Esophagus mucosa (tissue), 1 donor: Measurements from ENCODE around the gene DNASE1L1. TPM values are rescaled to one million over a fixed set of nuclear protein-coding genes. Genes with fewer than 3 reads are reported as not detected.
A peak's percentile ranks its signal among the peaks of the same experiment; 100 is the strongest.

Experiments used
- ATAC-seq: fragments of 200-7000 bp; cut with Tn5 transposase; one replicate; pipeline ENCODE4 v1.9.1; 2020
- total RNA-seq: library from RNA; stranded (reverse); gene quantifications from one replicate; pipeline ENCODE4 v1.2.4, GENCODE V29; 2023
- donor health status: DM: yes; HTN: yes; CAD: no.

The DNASE1L1 gene
- total RNA-seq, 1 donor from 2014 or later, result 22.8 TPM

- ATAC-seq, result no peak
Observed at GRCh38 chrX:154380787-154381186, 28.3 kb downstream of the DNASE1L1 start.

DNA sequence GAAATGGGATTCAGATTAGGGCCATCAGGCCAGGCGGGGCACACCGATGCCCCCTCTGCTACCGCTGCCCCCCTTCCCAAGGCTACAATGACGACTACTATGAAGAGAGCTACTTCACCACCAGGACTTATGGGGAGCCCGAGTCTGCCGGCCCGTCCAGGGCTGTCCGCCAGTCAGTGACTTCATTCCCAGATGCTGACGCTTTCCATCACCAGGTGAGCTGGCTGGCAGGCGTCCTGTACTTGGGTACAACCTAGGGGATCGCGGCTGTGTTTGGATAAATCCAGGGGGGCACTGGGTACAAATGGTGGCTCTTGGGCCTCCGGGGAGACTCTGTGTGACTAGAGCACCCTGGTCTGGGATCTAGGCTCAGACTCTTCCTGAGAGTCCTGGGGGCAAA is 28.9 kb downstream of the DNASE1L1 start:
- no peak for ATAC-seq

- ATAC-seq, result no peak
Observed at GRCh38 chrX:154379569-154379951, 29.5 kb downstream of the DNASE1L1 start.

- peak; percentile 91 for ATAC-seq
Observed at GRCh38 chrX:154378799-154379568, 30.1 kb downstream of the DNASE1L1 start, which contains the start of gene EMD. TSS of gene EMD (plus strand) at chrX:154379295. CDS start at chrX:154379485, 190 bp downstream.

DNA sequence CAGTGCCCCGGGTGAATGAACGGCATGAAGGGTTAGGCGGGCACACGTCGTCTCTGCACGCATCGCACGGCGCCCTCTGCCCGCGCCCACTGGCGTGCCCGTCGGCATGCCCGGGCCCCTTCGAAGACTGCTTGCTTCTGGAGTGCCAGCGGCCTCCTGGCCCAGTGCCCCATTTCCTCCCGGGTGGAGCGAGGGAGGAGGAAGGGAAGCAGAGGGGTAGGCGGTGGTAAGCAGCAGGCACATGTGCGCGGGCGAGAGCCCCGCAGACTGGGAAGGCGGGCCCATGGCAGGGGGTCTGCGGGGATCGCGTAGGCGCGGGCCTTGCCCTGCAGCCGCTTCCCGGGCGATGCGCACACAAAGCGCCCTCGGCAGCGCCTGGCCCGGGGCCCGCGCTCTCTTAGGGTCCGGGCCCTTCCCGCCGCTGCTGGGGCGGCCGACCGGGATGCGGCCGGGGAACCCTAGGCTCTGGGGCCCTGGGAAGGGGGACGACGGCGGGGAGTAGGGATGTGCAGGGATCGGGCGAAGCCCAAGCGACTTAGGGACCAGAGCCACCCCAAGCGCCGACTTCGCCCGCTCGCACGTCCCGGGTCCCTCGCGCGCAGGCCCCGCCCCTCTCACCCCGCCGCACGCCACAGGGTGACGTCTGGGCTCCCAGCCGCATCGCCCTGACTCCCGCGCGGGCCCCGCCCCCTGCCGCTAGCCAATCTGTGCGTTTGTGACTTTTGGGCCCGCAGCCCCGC is 30.8 kb downstream of the DNASE1L1 start:
- peak; percentile 4 for ATAC-seq

DNA sequence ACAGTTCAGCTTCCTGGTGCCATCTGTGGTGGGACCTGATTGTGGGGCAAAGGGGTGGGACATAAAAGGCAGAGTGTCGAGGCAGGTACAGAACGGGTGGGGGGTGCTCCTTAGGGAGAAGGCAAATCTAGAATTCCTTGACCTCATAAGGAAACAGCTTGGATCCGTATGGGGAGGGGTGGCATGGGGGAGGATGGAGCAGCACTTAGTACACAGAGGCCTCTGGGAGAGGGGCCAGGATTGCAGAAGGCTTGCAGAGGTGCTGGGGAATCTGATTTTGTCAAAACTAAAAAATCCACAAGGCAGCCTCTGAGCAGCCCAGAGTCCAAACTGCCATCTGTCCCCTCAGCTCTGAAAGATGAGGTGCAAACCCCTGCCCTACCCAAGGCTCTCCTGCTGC is 32.3 kb downstream of the DNASE1L1 start:
- ATAC-seq, result no peak

DNA sequence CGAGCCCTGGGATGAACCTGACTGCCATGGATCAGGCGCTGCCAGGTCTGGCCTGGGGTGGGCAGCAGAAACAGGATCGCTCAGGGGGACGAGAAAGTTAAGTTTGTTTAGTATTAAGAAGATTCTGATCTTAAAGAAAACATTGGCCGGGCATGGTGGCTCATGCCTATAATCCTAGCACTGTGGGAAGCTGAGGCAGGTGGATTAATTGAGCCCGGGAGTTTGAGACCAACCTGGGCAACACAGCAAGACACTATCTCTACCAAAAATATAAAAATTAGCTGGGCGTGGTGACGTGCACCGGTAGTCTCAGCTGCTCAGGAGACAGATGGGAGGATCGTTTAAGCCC is 33.9 kb downstream of the DNASE1L1 start:
- no peak for ATAC-seq

- no peak for ATAC-seq
Observed at GRCh38 chrX:154374313-154375155, 34.5 kb downstream of the DNASE1L1 start, which contains the start of gene FLNA. TSS of gene FLNA (minus strand) at chrX:154374634. CDS start at chrX:154371245, 3,389 bp downstream.

GRCh38 chrX:154373340-154374306 is 35.4 kb downstream of the DNASE1L1 start:
- peak; percentile 3 for ATAC-seq

GRCh38 chrX:154372612-154373022 is 36.4 kb downstream of the DNASE1L1 start:
- no peak for ATAC-seq

DNA sequence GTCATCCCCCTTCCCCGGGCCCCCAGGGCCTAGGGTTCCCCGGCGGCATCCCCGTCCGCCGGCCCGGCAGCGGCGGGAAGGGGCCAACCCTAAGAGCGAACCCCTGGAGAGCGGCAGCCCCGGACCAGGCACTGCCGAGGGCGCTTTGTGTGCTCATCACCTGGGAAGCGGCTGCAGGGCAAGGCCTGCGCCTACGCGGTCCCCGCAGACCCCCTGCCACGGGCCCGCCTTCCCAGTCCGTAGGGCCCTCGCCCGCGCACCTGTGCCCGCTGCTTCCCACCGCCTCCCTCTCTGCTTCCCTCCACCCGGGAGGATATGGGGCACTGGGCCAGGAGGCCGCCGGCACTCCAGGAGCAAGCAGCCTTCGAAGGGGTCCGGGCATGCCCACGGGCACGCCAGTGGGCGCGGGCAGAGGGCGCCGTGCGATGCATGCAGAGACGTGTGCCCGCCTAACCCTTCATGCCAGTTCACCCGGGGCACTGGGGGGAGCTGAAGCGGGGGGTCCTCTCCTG is 37.2 kb downstream of the DNASE1L1 start:
- peak; percentile 0 for ATAC-seq

DNA sequence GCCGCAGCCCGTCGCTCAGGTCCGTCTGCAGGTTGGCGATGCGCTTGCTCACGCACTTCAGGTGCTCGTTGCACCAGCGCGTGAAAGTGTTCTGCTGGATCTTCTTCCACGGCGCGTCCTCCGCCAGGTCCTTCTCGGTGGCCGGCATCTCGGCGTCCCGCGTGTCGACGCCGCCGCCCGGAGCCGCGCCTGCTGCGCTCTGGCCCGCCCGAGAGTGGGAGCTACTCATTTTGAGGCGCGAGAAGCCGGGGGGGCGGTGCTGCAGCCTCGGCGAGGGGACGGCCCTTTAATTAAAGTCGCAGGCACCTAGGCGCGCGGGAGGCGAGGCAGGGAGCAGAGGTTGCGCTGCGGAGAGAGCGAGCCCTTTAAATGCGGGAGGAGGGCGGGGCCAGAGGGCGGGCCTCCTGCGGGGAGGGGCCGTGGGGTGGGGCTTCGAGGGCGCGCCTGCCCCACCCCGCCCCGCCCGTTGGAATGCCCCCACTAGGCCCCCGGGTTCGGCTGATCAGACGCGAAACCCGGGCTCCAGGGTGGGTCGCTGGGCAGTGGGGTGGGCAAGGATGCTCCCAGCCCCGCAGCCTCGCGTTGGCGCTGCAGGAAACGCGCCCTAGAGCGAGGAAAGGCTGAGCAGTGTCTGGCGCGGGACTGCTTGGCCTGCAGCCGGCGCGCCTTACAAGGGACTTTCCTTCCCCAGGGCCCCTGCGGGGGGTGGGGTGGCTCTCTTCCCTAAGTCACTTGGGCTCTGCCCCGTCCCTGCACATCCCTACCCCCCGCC is 37.9 kb downstream of the DNASE1L1 start:
- peak; percentile 66 for ATAC-seq

GRCh38 chrX:154370300-154371016 is 38.6 kb downstream of the DNASE1L1 start:
- no peak for ATAC-seq

DNA sequence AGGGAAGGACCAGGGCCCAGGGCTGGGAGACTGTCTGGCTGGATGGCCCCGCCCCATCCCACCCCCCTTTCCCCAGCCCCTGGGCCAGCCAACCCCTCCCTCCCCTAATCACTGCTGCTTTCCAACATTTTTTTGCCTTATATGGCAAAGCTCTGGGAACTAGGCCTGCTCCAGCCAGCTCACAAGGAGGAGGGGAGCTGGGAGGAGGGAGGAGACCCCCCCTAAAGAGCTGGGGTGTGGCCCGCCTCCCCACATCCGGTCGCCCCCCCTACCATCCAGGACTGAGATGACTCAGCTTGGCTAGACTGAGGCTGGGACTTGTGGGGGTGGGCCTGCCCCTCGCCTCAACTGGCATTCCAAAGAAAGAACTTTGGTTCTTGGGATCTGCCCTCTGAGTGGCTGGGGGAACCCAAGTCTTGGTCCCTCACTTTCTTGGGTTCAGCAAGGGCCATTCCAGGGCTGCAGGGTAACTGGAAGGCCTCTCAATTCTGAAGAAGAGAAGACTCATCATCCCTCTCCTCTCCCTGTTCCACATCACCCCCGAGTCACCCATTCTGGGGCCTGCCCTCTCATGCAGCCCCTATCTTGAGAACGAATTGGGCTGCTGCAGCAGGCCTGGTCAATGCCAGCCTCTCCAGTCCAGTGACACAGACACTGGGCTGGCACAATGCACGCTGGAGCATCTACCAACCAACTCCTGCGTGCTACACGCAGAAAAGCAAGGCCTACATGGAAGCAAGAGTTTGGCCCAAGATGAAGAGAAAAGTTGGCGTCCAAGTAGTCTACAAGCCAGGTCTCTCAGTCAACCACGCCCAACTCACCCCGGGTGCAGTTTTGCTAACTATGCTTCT is 39.4 kb downstream of the DNASE1L1 start:
- ATAC-seq, result peak; percentile 40

- ATAC-seq, result peak; percentile 61
Observed at GRCh38 chrX:154368630-154369448, 40.2 kb downstream of the DNASE1L1 start.

- ATAC-seq, result no peak
Observed at GRCh38 chrX:154367474-154368308, 41.4 kb downstream of the DNASE1L1 start.

DNA sequence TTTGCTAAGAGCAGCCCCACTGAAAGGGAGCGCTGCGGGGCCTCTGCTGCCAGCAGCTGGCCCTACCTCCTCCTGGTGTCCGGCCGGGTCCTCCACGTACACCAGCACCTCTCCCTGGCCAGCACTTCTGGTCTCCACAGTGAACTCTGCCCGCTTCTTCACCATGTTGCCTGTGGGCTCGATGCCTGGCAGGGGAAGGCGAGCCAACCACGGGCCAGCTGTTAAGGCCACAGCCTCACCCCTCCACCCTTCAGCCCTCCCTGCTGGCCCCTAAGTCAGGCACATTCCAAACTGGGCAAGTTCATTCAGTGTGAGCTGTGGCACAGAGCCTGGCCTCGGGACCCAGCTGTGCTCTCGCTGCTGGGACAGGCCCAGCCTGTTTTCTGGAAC is 42.4 kb downstream of the DNASE1L1 start:
- ATAC-seq, result peak; percentile 7
